ENCODE results near the gene TMEM205. TPM values are rescaled to one million over a fixed set of nuclear protein-coding genes. Genes with fewer than 3 reads are reported as not detected.

TMEM205 gene
- total RNA-seq, 4 donors from 2014 or later: 154 to 170 (median 160) TPM

- TF ChIP-seq CTCF (IDR thresholded peaks at IDR 0.05; ENCODE audit: low read depth): no peak
Observed at GRCh38 chr19:11375143-11375948, 29.3 kb upstream of the TMEM205 start.

GRCh38 chr19:11374433-11375142 lies 28.5 kb upstream of the TMEM205 start, which contains the start of gene SWSAP1:
TSS of gene SWSAP1 (plus strand) at chr19:11374666. CDS start at chr19:11374681, 15 bp downstream.
- TF ChIP-seq CTCF (IDR thresholded peaks at IDR 0.05; ENCODE audit: low read depth): no peak

GRCh38 chr19:11373885-11374432 lies 27.9 kb upstream of the TMEM205 start:
- TF ChIP-seq CTCF (IDR thresholded peaks at IDR 0.05; ENCODE audit: low read depth): no peak

- TF ChIP-seq CTCF (IDR thresholded peaks at IDR 0.05; ENCODE audit: low read depth): no peak
Observed at GRCh38 chr19:11373166-11373884, 27.3 kb upstream of the TMEM205 start.

GRCh38 chr19:11370744-11371143 lies 24.7 kb upstream of the TMEM205 start:
- TF ChIP-seq CTCF (IDR thresholded peaks at IDR 0.05; ENCODE audit: low read depth): no peak

GRCh38 chr19:11367528-11367927 lies 21.5 kb upstream of the TMEM205 start:
- no peak for TF ChIP-seq CTCF (IDR thresholded peaks at IDR 0.05; ENCODE audit: low read depth)
